H9 (cell line): ENCODE results near the gene CEP41. TPM values are rescaled to one million over a fixed set of nuclear protein-coding genes. Genes with fewer than 3 reads are reported as not detected.

Experiments used
- DNase-seq: peaks from one replicate; pipeline ENCODE4 v3.0.0-alpha.2; 2017
- H2AFZ ChIP-seq: one replicate; pipeline ENCODE4 v1.6.1; 2013; ENCODE audit warnings: mild to moderate bottlenecking, low read length, control low read depth, moderate library complexity
- H2AK5ac ChIP-seq: 2 replicates; pipeline ENCODE4 v1.6.1; 2013; ENCODE audit warnings: low read length, control low read depth, mixed read lengths; ENCODE audit not compliant: insufficient read length
- H2BK120ac ChIP-seq: one replicate; pipeline ENCODE4 v1.6.1; 2013; ENCODE audit warnings: low read depth, mild to moderate bottlenecking, low read length, control low read depth, inconsistent platforms; ENCODE audit not compliant: poor library complexity, severe bottlenecking
- H2BK12ac ChIP-seq: 2 replicates; pipeline ENCODE4 v1.6.1; 2013; ENCODE audit warnings: low read length, control low read depth, mixed read lengths, low read depth; ENCODE audit not compliant: insufficient read length
- H2BK15ac ChIP-seq: 2 replicates; pipeline ENCODE4 v1.6.1; 2013; ENCODE audit warnings: low read depth, low read length, control low read depth
- H2BK20ac ChIP-seq: one replicate; pipeline ENCODE4 v1.6.1; 2013; ENCODE audit warnings: low read depth, mild to moderate bottlenecking, low read length, control low read depth, inconsistent platforms; ENCODE audit not compliant: poor library complexity, severe bottlenecking
- H2BK5ac ChIP-seq: 2 replicates; pipeline ENCODE4 v1.6.1; 2013; ENCODE audit warnings: low read length, control low read depth, mixed read lengths; ENCODE audit not compliant: insufficient read length
- H3K14ac ChIP-seq: 2 replicates; pipeline ENCODE4 v1.6.1; 2013; ENCODE audit warnings: low read length, control low read depth; ENCODE audit not compliant: insufficient read depth
- H3K18ac ChIP-seq: 2 replicates; pipeline ENCODE4 v1.6.1; 2013; ENCODE audit warnings: low read depth, mild to moderate bottlenecking, mixed read lengths, low read length, control low read depth; ENCODE audit not compliant: insufficient read length
- H3K23ac ChIP-seq: 2 replicates; pipeline ENCODE4 v1.6.1; 2013; ENCODE audit warnings: low read length, control low read depth, mixed read lengths, low read depth; ENCODE audit not compliant: insufficient read length
- H3K23me2 ChIP-seq: 2 replicates; pipeline ENCODE4 v1.6.1; 2013; ENCODE audit warnings: low read depth, mild to moderate bottlenecking, mixed read lengths, low read length, control low read depth; ENCODE audit not compliant: insufficient read length, poor library complexity, severe bottlenecking
- H3K27ac ChIP-seq: 2 replicates; pipeline ENCODE4 v1.5.1; 2013; ENCODE audit warnings: low read length, control low read depth, mixed read lengths, low read depth; ENCODE audit not compliant: insufficient read length
- H3K27me3 ChIP-seq: 2 replicates; pipeline ENCODE4 v1.6.1; 2013; ENCODE audit warnings: low read length, control low read depth, inconsistent platforms; ENCODE audit not compliant: insufficient read depth
- H3K4ac ChIP-seq: 2 replicates; pipeline ENCODE4 v1.6.1; 2013; ENCODE audit warnings: low read depth, mild to moderate bottlenecking, control low read depth, inconsistent platforms, low read length, moderate library complexity
- H3K4me1 ChIP-seq: 2 replicates; pipeline ENCODE4 v1.6.1; 2013; ENCODE audit warnings: low read length, control low read depth, inconsistent platforms; ENCODE audit not compliant: insufficient read depth
- H3K4me2 ChIP-seq: 2 replicates; pipeline ENCODE4 v1.6.1; 2013; ENCODE audit warnings: low read length, control low read depth, mixed read lengths; ENCODE audit not compliant: insufficient read length, insufficient read depth
- H3K56ac ChIP-seq: 2 replicates; pipeline ENCODE4 v1.6.1; 2013; ENCODE audit warnings: low read depth, mild to moderate bottlenecking, mixed read lengths, low read length, control low read depth; ENCODE audit not compliant: insufficient read length
- H3K79me1 ChIP-seq: 2 replicates; pipeline ENCODE4 v1.6.1; 2013; ENCODE audit warnings: low read depth, mild to moderate bottlenecking, moderate library complexity, low read length, control low read depth, inconsistent platforms; ENCODE audit not compliant: insufficient read depth, poor library complexity, severe bottlenecking
- H3K79me2 ChIP-seq: 2 replicates; pipeline ENCODE4 v1.6.1; 2013; ENCODE audit warnings: low read length, control low read depth, inconsistent platforms; ENCODE audit not compliant: insufficient read depth
- H3K9ac ChIP-seq: 2 replicates; pipeline ENCODE4 v1.6.1; 2013; ENCODE audit warnings: low read length, control low read depth, mixed read lengths; ENCODE audit not compliant: insufficient read length; ENCODE audit errors: extremely low read depth
- H3K9me3 ChIP-seq: one replicate; pipeline ENCODE4 v1.6.1; 2013; ENCODE audit warnings: low read depth, low read length, inconsistent platforms; ENCODE audit not compliant: control insufficient read depth
- H3T11ph ChIP-seq: one replicate; pipeline ENCODE4 v1.6.1; 2013; ENCODE audit warnings: mild to moderate bottlenecking, low read length, control low read depth, inconsistent platforms
- H4K20me1 ChIP-seq: one replicate; pipeline ENCODE4 v1.6.1; 2013; ENCODE audit not compliant: control insufficient read depth, insufficient read length, insufficient read depth
- H4K5ac ChIP-seq: 2 replicates; pipeline ENCODE4 v1.6.1; 2013; ENCODE audit warnings: low read depth, mild to moderate bottlenecking, mixed read lengths, low read length, control low read depth; ENCODE audit not compliant: insufficient read length
- H4K8ac ChIP-seq: replicated peaks from 2 replicates; pipeline ENCODE4 v1.6.1; 2013; ENCODE audit warnings: low read length, control low read depth, mixed read lengths, low read depth; ENCODE audit not compliant: insufficient read length
- H4K91ac ChIP-seq: 2 replicates; pipeline ENCODE4 v1.6.1; 2013; ENCODE audit warnings: low read depth, mild to moderate bottlenecking, moderate library complexity, mixed read lengths, low read length, control low read depth; ENCODE audit not compliant: insufficient read length
- H3K27ac Mint-ChIP-seq, 3 experiments: 2 replicates in 2 of 3; 3 replicates in 1 of 3; pipeline ENCODE4 v1.8.0; 2020 to 2021; ENCODE audit warnings: mixed read lengths in 3 of 3, mild to moderate bottlenecking in 1 of 3, moderate library complexity in 1 of 3
- H3K27me3 Mint-ChIP-seq: 2 replicates; pipeline ENCODE4 v1.8.0; 2021; ENCODE audit warnings: low read depth, mild to moderate bottlenecking, moderate library complexity, mixed read lengths
- H3K36me3 Mint-ChIP-seq, 3 experiments: 2 replicates in 2 of 3; 3 replicates in 1 of 3; pipeline ENCODE4 v1.8.0; 2020 to 2021; ENCODE audit warnings: low read depth in 3 of 3, mixed read lengths in 3 of 3; ENCODE audit not compliant: insufficient read depth in 1 of 3
- H3K4me1 Mint-ChIP-seq, 2 experiments: 2 replicates each; pipeline ENCODE4 v1.8.0; 2020; ENCODE audit warnings: mixed read lengths in 2 of 2
- H3K4me3 Mint-ChIP-seq, 2 experiments: 2 replicates in 1 of 2; 3 replicates in 1 of 2; pipeline ENCODE4 v1.8.0; 2020 to 2021; ENCODE audit warnings: mild to moderate bottlenecking in 2 of 2, mixed read lengths in 2 of 2, moderate library complexity in 1 of 2
- H3K9me3 Mint-ChIP-seq, 2 experiments: 2 replicates in 1 of 2; 3 replicates in 1 of 2; pipeline ENCODE4 v1.8.0; 2020; ENCODE audit warnings: mild to moderate bottlenecking in 2 of 2, mixed read lengths in 2 of 2, moderate library complexity in 1 of 2
- WGBS: extraction: QIAGEN DNeasy Blood & Tissue Kit; methylation state at CpG from one replicate; pipeline ENCODE4 v1.1.7; 2013; ENCODE audit warnings: missing lambda C conversion rate, low lambda C conversion rate, mixed read lengths; ENCODE audit not compliant: insufficient read length; ENCODE audit errors: extremely low coverage; 5-methylcytosine and 5-hydroxymethylcytosine counted together
- total RNA-seq: library from RNA; stranded (reverse); gene quantifications from 2 replicates; pipeline ENCODE4 v1.2.1, GENCODE V29; 2021
- TF ChIP-seq, protein P1 (sequence below): fragments of 200-600 bp; sonication (generic); conservative IDR thresholded peaks from 3 replicates; pipeline ENCODE4 v1.8.0; 2021; ENCODE audit warnings: antibody characterized with exemption, mild to moderate bottlenecking

Gene CEP41
- total RNA-seq, 1 experiment from 2014 or later = 9.7 TPM

- TF ChIP-seq, protein P1, sequence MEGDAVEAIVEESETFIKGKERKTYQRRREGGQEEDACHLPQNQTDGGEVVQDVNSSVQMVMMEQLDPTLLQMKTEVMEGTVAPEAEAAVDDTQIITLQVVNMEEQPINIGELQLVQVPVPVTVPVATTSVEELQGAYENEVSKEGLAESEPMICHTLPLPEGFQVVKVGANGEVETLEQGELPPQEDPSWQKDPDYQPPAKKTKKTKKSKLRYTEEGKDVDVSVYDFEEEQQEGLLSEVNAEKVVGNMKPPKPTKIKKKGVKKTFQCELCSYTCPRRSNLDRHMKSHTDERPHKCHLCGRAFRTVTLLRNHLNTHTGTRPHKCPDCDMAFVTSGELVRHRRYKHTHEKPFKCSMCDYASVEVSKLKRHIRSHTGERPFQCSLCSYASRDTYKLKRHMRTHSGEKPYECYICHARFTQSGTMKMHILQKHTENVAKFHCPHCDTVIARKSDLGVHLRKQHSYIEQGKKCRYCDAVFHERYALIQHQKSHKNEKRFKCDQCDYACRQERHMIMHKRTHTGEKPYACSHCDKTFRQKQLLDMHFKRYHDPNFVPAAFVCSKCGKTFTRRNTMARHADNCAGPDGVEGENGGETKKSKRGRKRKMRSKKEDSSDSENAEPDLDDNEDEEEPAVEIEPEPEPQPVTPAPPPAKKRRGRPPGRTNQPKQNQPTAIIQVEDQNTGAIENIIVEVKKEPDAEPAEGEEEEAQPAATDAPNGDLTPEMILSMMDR = no peak
- no peak overlapping the region for H2BK15ac ChIP-seq
- H3K36me3 Mint-ChIP-seq = peaks cover 5 to 10% (median 6%) of the 10 kb centered on the region in 3 experiments
- H2BK20ac ChIP-seq = no peak overlapping the region
- DNase-seq = no peak
- no peak overlapping the region for H3K4me3 Mint-ChIP-seq
- H3T11ph ChIP-seq = no peak overlapping the region
- no peak overlapping the region for H4K91ac ChIP-seq
- H3K79me2 ChIP-seq = no peaks in the 10 kb centered on the region
- H2BK12ac ChIP-seq = no peak overlapping the region
- H2AFZ ChIP-seq = no peak overlapping the region
- H3K14ac ChIP-seq = no peak overlapping the region
- no peak overlapping the region for H3K4ac ChIP-seq
- no peak overlapping the region for H3K27ac ChIP-seq
- no peak overlapping the region for H3K23ac ChIP-seq
- H2BK120ac ChIP-seq = no peak overlapping the region
- peaks cover 4% of the 10 kb centered on the region for H3K4me1 ChIP-seq
- no peak overlapping the region for H3K18ac ChIP-seq
- no CpG with 5 or more reads among the region's 5 CpGs for WGBS
- H4K8ac ChIP-seq = no peak overlapping the region
- no peaks in the 10 kb centered on the region; the same call in 1 of the 2 replicates for H3K27me3 Mint-ChIP-seq
- H3K9ac ChIP-seq = no peak overlapping the region
- no peaks in the 10 kb centered on the region for H3K79me1 ChIP-seq
- no peak overlapping the region for H2BK5ac ChIP-seq
- H3K4me2 ChIP-seq = no peak overlapping the region
- no peaks in the 10 kb centered on the region for H3K9me3 ChIP-seq
- H3K9me3 Mint-ChIP-seq = peaks cover 12 to 15% of the 10 kb centered on the region in 2 experiments
- H3K56ac ChIP-seq = no peak overlapping the region
- H2AK5ac ChIP-seq = no peak overlapping the region
- no peak overlapping the region for H4K5ac ChIP-seq
- no peak overlapping the region for H3K27ac Mint-ChIP-seq
- peaks cover 10 to 17% of the 10 kb centered on the region in 2 experiments for H3K4me1 Mint-ChIP-seq
- peaks cover 5% of the 10 kb centered on the region for H3K23me2 ChIP-seq
- H4K20me1 ChIP-seq = no peaks in the 10 kb centered on the region
- H3K27me3 ChIP-seq = no peaks in the 10 kb centered on the region
These were observed 4.1 kb upstream of the CEP41 start for GRCh38 chr7:130444751-130445407.
